Measurements from ENCODE around the gene ALPP.

DNA sequence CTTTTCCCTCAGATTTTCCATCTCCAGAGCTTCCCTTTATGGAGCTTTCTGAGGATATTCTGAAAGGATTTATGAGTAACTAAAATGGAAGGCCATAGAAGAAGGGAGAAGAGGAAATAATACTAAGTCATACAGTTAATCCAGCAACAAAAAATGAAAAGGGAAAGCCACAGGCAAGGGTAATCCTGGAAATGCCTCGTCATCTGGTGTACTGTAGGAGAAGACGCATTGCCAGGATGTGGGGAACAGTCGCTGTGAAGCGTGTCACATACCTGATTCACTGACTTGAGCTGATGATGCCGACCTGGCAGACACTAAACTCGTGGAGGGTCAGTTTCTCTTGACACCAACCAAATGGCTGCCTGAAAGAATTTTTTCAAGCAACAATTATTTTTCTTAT, 34.7 kb upstream of the ALPP start:
- TF ChIP-seq, protein P1, sequence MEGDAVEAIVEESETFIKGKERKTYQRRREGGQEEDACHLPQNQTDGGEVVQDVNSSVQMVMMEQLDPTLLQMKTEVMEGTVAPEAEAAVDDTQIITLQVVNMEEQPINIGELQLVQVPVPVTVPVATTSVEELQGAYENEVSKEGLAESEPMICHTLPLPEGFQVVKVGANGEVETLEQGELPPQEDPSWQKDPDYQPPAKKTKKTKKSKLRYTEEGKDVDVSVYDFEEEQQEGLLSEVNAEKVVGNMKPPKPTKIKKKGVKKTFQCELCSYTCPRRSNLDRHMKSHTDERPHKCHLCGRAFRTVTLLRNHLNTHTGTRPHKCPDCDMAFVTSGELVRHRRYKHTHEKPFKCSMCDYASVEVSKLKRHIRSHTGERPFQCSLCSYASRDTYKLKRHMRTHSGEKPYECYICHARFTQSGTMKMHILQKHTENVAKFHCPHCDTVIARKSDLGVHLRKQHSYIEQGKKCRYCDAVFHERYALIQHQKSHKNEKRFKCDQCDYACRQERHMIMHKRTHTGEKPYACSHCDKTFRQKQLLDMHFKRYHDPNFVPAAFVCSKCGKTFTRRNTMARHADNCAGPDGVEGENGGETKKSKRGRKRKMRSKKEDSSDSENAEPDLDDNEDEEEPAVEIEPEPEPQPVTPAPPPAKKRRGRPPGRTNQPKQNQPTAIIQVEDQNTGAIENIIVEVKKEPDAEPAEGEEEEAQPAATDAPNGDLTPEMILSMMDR (IDR thresholded peaks at IDR 0.05) = no peak
- TF ChIP-seq POLR2A (IDR thresholded peaks at IDR 0.05; ENCODE audit: low read depth) (no peak), EP300 (IDR thresholded peaks at IDR 0.05) (no peak)

Measured in esophagus muscularis mucosa (tissue), 4 donors.